ENCODE measurements around the gene CAMTA1. TPM values are rescaled to one million over a fixed set of nuclear protein-coding genes. Genes with fewer than 3 reads are reported as not detected.

Gene CAMTA1
- total RNA-seq, 5 donors from 2014 or later (not counting 1 experiment from before 2014, with no cell fraction given) = 29.7 to 37.4 (median 34.6) TPM

DNA sequence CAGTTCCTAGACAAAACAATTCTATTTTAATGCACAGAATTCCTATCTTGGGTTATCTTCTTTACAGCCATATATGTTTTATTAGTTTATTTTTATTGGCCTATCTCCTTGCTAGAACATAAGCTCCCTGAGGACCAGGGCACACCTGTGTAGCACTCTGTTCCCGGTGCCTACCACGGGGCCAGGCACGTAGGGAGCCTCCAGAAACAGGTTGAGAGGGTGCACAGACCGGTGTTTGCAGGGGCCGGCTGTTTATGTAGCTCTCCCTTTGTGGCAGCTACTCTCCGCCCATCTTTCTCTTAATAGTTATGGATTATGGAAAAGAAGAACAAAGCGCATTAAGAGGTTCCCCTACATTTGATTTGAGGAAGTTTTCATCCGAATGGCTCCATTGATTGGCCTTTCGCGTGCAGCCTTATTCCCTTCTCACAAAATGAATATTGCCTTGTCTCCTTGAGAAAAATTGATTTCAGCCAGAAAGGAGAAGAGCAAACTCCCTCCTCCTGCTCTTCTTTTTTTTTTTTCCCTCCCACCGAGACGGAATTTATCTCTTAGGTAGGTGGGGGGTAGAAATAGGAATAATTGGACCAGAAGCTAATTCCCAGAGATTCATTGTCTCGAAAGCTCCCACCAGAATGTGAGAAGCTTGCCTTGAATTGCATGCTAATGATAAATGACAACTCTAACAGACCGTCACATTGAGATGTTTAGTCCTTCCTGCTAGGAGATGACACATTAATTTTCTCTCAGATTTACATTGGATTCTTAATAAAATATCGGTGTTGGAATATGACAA is 447.4 kb downstream of the CAMTA1 start:
- Mint-ChIP-seq H3K9me3 (no peaks in the 10 kb centered on the region), H3K4me3 (no peak overlapping the region), H3K4me1 (peaks cover 0 to 1% (median 0%) of the 10 kb centered on the region in 3 donors), H3K36me3 (no peaks in the 10 kb centered on the region), H3K27ac (no peak overlapping the region), H3K27me3 (peaks cover 2 to 16% of the 10 kb centered on the region in 2 donors)
- H3K4me1 ChIP-seq (ENCODE audit: control insufficient read depth in 1 of 2, extremely low read depth in 1 of 2, insufficient read depth in 2 of 2, low read length in 2 of 2) = no peaks in the 10 kb centered on the region
- H3K9me3 ChIP-seq = no peaks in the 10 kb centered on the region
- no peaks in the 10 kb centered on the region for H3K36me3 ChIP-seq (ENCODE audit: control insufficient read depth in 2 of 2, extremely low read depth in 1 of 2, insufficient read depth in 1 of 2, low read length in 1 of 2)
- ChIA-PET CTCF (interaction anchor here in 1 of 2 donors (0.7 kb wide), 1 partner anchor 1135 kb away, joined by 3 read pairs; no protein-coding TSS in a partner anchor), POLR2A (no interaction called here)
- H3K27me3 ChIP-seq (replicated peaks in 1 of 2; ENCODE audit: control insufficient read depth in 2 of 2, extremely low read depth in 1 of 2, insufficient read depth in 2 of 2, low read length in 1 of 2) = peaks cover 0 to 34% of the 10 kb centered on the region in 2 experiments
- no peak for DNase-seq
- no peak overlapping the region for H3K27ac ChIP-seq (ENCODE audit: low read length)
- H3K4me3 ChIP-seq (ENCODE audit: control insufficient read depth in 1 of 2, extremely low read depth in 1 of 2, low read length in 1 of 2) = no peak overlapping the region
- no peak for ATAC-seq (replicated peaks in 1 of 4)
- WGBS (ENCODE audit: insufficient coverage) = 67% methylated on average over 5 of the region's 15 CpGs

DNA sequence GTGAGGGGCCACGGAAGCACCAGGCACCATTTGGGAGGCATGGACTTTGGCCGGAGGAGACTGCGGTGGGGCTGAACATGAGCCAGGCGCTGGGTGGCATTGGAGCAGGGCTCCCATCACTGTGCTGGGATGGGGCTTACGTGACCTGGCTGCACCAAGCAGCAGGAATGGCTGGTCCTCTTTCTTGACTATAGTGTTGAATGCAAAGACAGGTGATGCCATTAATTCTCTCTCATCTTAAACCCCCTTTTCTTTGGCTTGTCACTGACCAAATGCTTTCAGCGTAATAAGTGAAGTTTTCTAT is 447.9 kb downstream of the CAMTA1 start:
- H3K9me3 Mint-ChIP-seq = no peaks in the 10 kb centered on the region
- Histone ChIP-seq H3K4me3 (ENCODE audit: control insufficient read depth in 1 of 2, extremely low read depth in 1 of 2, low read length in 1 of 2) (no peak overlapping the region), H3K27ac (ENCODE audit: low read length) (no peak overlapping the region), H3K36me3 (ENCODE audit: control insufficient read depth in 2 of 2, extremely low read depth in 1 of 2, insufficient read depth in 1 of 2, low read length in 1 of 2) (no peaks in the 10 kb centered on the region), H3K9me3 (no peaks in the 10 kb centered on the region), H3K4me1 (ENCODE audit: control insufficient read depth in 1 of 2, extremely low read depth in 1 of 2, insufficient read depth in 2 of 2, low read length in 2 of 2) (no peaks in the 10 kb centered on the region), H3K27me3 (replicated peaks in 1 of 2; ENCODE audit: control insufficient read depth in 2 of 2, extremely low read depth in 1 of 2, insufficient read depth in 2 of 2, low read length in 1 of 2) (peaks cover 0 to 30% of the 10 kb centered on the region in 2 experiments)
- ATAC-seq (replicated peaks in 1 of 4) = no peak
- no peaks in the 10 kb centered on the region for H3K36me3 Mint-ChIP-seq
- POLR2A ChIA-PET = no interaction called here
- peaks cover 5 to 20% of the 10 kb centered on the region in 2 donors for H3K27me3 Mint-ChIP-seq
- WGBS (ENCODE audit: insufficient coverage) = 77% methylated on average over 3 of the region's 6 CpGs
- CTCF ChIA-PET = interaction anchor here in 1 of 2 donors (0.7 kb wide), 1 partner anchor 1136 kb away, joined by 3 read pairs; no protein-coding TSS in a partner anchor
- DNase-seq = no peak
- no peak overlapping the region for H3K27ac Mint-ChIP-seq
- H3K4me1 Mint-ChIP-seq = peaks cover 0 to 1% (median 0%) of the 10 kb centered on the region in 3 donors
- no peak overlapping the region for H3K4me3 Mint-ChIP-seq

DNA sequence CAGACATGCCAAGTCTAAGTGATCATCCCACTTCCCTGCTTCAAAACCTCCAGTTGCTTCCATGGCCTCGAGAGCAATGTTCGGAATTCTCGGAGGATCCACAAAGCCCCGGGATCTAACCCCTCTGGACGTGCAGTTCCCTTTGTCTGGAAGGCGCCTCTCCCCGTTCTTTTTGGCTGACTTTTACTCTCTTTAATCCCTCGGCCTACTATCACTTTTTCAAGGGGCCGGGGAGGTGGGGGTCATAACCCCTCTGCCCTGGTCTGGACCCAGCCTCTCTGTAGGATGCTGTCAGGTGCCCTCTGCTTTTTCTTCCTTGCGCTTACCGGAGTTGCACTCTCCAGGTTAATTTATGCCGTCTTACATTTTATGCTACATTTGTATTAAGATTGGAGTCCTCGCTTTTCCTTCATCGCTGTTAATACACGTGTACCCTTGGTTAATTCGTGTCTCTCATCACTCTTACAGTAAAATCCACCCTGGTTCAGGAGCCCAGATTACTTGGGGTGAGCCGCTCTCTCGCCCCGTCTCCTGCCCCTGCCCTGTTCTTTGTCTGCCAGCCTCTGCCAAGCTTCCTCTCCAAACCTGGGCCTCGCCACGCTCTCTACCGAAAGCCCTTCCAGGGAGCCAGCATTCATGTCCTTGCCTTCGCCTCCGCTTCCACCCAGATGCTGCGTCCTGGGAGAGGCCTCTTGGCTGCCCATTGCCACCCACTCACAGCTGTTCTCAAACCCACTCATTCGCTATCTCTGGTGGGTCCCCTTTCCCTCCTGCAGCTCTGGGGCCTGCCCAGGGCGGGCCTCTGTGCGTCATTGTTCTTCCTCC is 448.6 kb downstream of the CAMTA1 start:
- ATAC-seq (replicated peaks in 1 of 4) (no peak), DNase-seq (no peak)
- Histone ChIP-seq H3K4me1 (ENCODE audit: control insufficient read depth in 1 of 2, extremely low read depth in 1 of 2, insufficient read depth in 2 of 2, low read length in 2 of 2) (no peaks in the 10 kb centered on the region), H3K9me3 (no peaks in the 10 kb centered on the region), H3K4me3 (ENCODE audit: control insufficient read depth in 1 of 2, extremely low read depth in 1 of 2, low read length in 1 of 2) (no peak overlapping the region), H3K36me3 (ENCODE audit: control insufficient read depth in 2 of 2, extremely low read depth in 1 of 2, insufficient read depth in 1 of 2, low read length in 1 of 2) (no peaks in the 10 kb centered on the region), H3K27me3 (replicated peaks in 1 of 2; ENCODE audit: control insufficient read depth in 2 of 2, extremely low read depth in 1 of 2, insufficient read depth in 2 of 2, low read length in 1 of 2) (peaks cover 0 to 25% of the 10 kb centered on the region in 2 experiments), H3K27ac (ENCODE audit: low read length) (no peak overlapping the region)
- ChIA-PET POLR2A (no interaction called here), CTCF (no interaction called here)
- no peaks in the 10 kb centered on the region for H3K9me3 Mint-ChIP-seq
- no peaks in the 10 kb centered on the region for H3K36me3 Mint-ChIP-seq
- H3K4me3 Mint-ChIP-seq = no peak overlapping the region
- peaks cover 6 to 19% of the 10 kb centered on the region in 2 donors for H3K27me3 Mint-ChIP-seq
- peaks cover 0 to 1% (median 0%) of the 10 kb centered on the region in 3 donors for H3K4me1 Mint-ChIP-seq
- H3K27ac Mint-ChIP-seq = no peak overlapping the region
- WGBS (ENCODE audit: insufficient coverage) = 87% methylated on average over 26 of the region's 28 CpGs

DNA sequence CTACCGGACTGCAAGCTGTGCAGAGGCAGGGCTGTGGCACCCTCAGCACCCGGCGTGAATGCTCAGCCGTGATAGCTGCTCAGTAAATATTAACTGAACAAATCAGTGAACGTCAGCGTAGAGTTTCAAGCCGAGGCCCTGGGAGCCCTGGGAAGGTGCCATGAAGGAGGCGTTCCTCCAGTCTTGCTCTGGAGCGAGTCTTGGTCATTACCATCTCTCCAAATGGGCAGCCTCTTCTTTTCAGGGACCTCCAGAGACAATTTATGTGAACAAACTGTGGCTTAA is 449.2 kb downstream of the CAMTA1 start:
- H3K27me3 ChIP-seq (replicated peaks in 1 of 2; ENCODE audit: control insufficient read depth in 2 of 2, extremely low read depth in 1 of 2, insufficient read depth in 2 of 2, low read length in 1 of 2) = peaks cover 0 to 22% of the 10 kb centered on the region in 2 experiments
- ATAC-seq (replicated peaks in 1 of 4) = no peak
- ChIA-PET POLR2A (no interaction called here), CTCF (no interaction called here)
- H3K4me3 ChIP-seq (ENCODE audit: control insufficient read depth in 1 of 2, extremely low read depth in 1 of 2, low read length in 1 of 2) = no peak overlapping the region
- H3K36me3 Mint-ChIP-seq = no peaks in the 10 kb centered on the region
- H3K27ac ChIP-seq (ENCODE audit: low read length) = no peak overlapping the region
- H3K36me3 ChIP-seq (ENCODE audit: control insufficient read depth in 2 of 2, extremely low read depth in 1 of 2, insufficient read depth in 1 of 2, low read length in 1 of 2) = no peaks in the 10 kb centered on the region
- no peak overlapping the region for H3K4me3 Mint-ChIP-seq
- no peak for DNase-seq
- no peaks in the 10 kb centered on the region for H3K9me3 ChIP-seq
- H3K4me1 ChIP-seq (ENCODE audit: control insufficient read depth in 1 of 2, extremely low read depth in 1 of 2, insufficient read depth in 2 of 2, low read length in 2 of 2) = no peaks in the 10 kb centered on the region
- H3K27ac Mint-ChIP-seq = no peak overlapping the region
- H3K27me3 Mint-ChIP-seq = peaks cover 6 to 19% of the 10 kb centered on the region in 2 donors
- 82% methylated on average over 8 of the region's 9 CpGs for WGBS (ENCODE audit: insufficient coverage)
- peaks cover 0 to 1% (median 0%) of the 10 kb centered on the region in 3 donors for H3K4me1 Mint-ChIP-seq
- H3K9me3 Mint-ChIP-seq = no peaks in the 10 kb centered on the region

DNA sequence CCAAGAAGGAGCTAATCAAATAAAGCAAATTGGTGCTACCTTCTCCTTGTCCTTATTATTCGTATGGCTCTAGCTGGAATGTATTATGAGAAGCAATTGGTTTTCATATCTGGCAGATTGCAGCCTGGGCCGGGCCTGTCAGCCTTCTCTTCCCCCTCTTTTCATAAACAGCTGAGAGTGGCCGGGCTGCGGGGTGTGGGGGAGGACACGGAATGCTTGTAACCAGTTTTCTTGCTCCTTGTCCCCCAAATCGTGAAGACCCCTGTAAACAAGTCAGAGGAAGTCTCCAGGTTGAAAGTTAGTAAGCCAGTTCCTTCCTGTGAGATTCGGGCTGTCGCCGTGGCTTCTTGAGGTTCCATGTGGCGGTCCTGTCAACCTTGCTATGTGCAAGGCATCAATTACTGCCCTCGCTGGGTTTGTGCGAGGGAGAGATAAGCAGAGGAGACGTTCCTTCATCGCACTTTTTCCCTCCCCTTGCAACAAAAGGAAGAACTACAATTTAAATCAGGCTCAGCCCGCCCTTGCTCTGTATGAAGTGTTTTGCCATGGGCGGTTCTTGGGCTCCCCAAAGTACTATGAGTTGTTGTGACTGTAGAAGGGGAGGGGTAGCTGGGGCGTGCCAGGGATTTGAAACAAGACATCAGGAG is 450.7 kb downstream of the CAMTA1 start:
- DNase-seq = no peak
- Histone ChIP-seq H3K4me3 (ENCODE audit: control insufficient read depth in 1 of 2, extremely low read depth in 1 of 2, low read length in 1 of 2) (no peak overlapping the region), H3K36me3 (ENCODE audit: control insufficient read depth in 2 of 2, extremely low read depth in 1 of 2, insufficient read depth in 1 of 2, low read length in 1 of 2) (no peaks in the 10 kb centered on the region), H3K4me1 (ENCODE audit: control insufficient read depth in 1 of 2, extremely low read depth in 1 of 2, insufficient read depth in 2 of 2, low read length in 2 of 2) (no peaks in the 10 kb centered on the region), H3K27me3 (replicated peaks in 1 of 2; ENCODE audit: control insufficient read depth in 2 of 2, extremely low read depth in 1 of 2, insufficient read depth in 2 of 2, low read length in 1 of 2) (peaks cover 0 to 17% of the 10 kb centered on the region in 2 experiments), H3K9me3 (no peaks in the 10 kb centered on the region), H3K27ac (ENCODE audit: low read length) (no peak overlapping the region)
- no peak overlapping the region for H3K4me3 Mint-ChIP-seq
- no peak overlapping the region for H3K27ac Mint-ChIP-seq
- 48% methylated on average over 2 of the region's 17 CpGs for WGBS (ENCODE audit: insufficient coverage)
- peaks cover 6 to 19% of the 10 kb centered on the region in 2 donors for H3K27me3 Mint-ChIP-seq
- H3K36me3 Mint-ChIP-seq = no peaks in the 10 kb centered on the region
- peaks cover 0 to 1% (median 0%) of the 10 kb centered on the region in 3 donors for H3K4me1 Mint-ChIP-seq
- POLR2A ChIA-PET = interaction anchor here in 1 of 2 donors (0.6 kb wide), 1 partner anchor 44 kb away, joined by 5 read pairs; no protein-coding TSS in a partner anchor
- ATAC-seq (replicated peaks in 1 of 4) = no peak
- CTCF ChIA-PET = no interaction called here
- no peaks in the 10 kb centered on the region for H3K9me3 Mint-ChIP-seq

DNA sequence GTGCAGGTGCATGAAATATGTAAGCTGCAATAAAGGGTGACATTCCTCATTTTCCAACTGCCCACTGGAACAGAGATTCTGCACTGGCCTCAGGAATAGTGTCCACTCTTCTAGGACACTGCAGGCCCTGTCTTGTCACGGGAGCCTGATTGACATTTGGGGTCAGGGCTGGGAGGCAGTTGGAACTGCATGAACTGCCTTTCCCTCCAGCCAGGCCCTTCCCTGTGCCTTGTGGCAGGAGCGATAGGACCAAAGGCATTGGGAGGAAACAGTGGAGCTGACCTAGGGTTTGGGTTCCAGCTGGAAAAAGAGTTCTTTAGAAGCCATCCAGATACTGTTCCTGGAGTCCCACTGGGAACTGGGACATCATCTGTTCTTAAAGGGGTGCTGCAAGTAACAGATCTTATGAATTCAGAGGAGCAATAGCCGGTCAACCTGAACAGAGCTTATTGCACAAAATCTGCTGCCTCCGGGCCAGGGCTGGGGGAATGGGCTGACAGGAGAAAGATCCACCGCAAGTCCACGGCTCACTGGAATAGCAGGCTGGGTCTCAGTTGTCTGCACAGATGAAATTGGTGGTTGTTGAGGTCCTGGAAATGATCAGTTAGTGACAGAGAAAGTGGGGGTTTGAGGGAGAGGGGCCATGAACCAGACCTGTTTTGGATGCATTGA is 451.7 kb downstream of the CAMTA1 start:
- no peak overlapping the region for H3K4me3 Mint-ChIP-seq
- peaks cover 6 to 19% of the 10 kb centered on the region in 2 donors for H3K27me3 Mint-ChIP-seq
- Histone ChIP-seq H3K27me3 (replicated peaks in 1 of 2; ENCODE audit: control insufficient read depth in 2 of 2, extremely low read depth in 1 of 2, insufficient read depth in 2 of 2, low read length in 1 of 2) (peaks cover 0 to 15% of the 10 kb centered on the region in 2 experiments), H3K9me3 (no peaks in the 10 kb centered on the region), H3K4me1 (ENCODE audit: control insufficient read depth in 1 of 2, extremely low read depth in 1 of 2, insufficient read depth in 2 of 2, low read length in 2 of 2) (no peaks in the 10 kb centered on the region), H3K4me3 (ENCODE audit: control insufficient read depth in 1 of 2, extremely low read depth in 1 of 2, low read length in 1 of 2) (no peak overlapping the region), H3K27ac (ENCODE audit: low read length) (no peak overlapping the region), H3K36me3 (ENCODE audit: control insufficient read depth in 2 of 2, extremely low read depth in 1 of 2, insufficient read depth in 1 of 2, low read length in 1 of 2) (no peaks in the 10 kb centered on the region)
- DNase-seq (no peak), ATAC-seq (replicated peaks in 1 of 4) (no peak)
- WGBS (ENCODE audit: insufficient coverage) = 81% methylated on average over 6 of the region's 6 CpGs
- H3K4me1 Mint-ChIP-seq = peaks cover 0 to 1% (median 0%) of the 10 kb centered on the region in 3 donors
- H3K27ac Mint-ChIP-seq = no peak overlapping the region
- ChIA-PET POLR2A (no interaction called here), CTCF (no interaction called here)
- H3K36me3 Mint-ChIP-seq = no peaks in the 10 kb centered on the region
- no peaks in the 10 kb centered on the region for H3K9me3 Mint-ChIP-seq

Measured in T-cell (primary cell).